ENCODE measurements around the gene LCE3C.
"Not testable (repeated sequence)": the region's sequence is repeated elsewhere in the genome, so short reads cannot be mapped to it uniquely, and the experiment has no call there.

Gene LCE3C, protein sequence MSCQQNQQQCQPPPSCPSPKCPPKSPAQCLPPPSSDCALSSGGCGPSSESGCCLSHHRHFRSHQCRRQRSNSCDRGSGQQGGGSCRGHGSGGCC

DNA sequence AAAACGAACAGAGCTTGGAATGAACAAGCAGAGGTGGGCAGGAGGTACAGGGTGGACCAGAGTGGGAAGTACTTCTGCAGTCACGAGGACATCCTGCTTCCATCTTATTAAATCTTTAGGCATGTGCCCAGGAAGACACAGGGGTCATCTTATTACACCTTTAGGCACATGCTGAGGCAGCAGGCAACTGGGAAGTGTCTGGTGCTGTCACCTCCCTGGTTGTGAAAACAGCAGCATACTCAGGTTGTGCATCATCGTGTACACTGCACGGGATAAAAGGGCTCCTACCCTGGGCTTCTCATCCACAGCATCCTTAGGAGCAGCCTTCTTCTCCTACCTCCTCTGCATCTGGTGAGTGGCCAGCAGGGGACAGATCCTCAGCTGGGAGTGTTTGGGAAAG lies at the start of gene LCE3C:
LCE3C (plus strand) TSS at position 301 of the 400 bp plus-strand sequence. CDS start 498 bp downstream, outside the sequence.
- DNase-seq (ENCODE audit: low read depth in 2 of 2) = no peak

DNA sequence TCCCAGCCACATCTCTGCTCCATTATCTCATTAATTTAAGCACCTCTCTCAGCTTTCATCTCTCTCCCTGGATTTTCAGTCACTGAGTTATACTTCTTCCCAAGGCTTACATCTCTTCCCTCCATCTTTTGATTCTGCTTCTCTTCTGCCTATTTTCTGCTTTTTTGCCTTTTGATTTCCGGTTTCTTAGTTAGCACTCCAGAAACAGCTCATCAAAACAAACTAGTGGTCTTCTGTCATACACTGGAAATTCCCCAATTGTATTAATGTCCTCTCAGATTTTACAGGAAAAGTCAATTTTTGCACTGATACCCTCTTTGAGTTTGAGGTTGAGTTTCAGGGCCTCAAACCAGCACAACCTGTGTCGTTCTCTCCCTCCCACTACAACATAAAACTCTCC lies 34.9 kb upstream of the LCE3C start:
- DNase-seq (ENCODE audit: low read depth in 2 of 2) = no peak

DNA sequence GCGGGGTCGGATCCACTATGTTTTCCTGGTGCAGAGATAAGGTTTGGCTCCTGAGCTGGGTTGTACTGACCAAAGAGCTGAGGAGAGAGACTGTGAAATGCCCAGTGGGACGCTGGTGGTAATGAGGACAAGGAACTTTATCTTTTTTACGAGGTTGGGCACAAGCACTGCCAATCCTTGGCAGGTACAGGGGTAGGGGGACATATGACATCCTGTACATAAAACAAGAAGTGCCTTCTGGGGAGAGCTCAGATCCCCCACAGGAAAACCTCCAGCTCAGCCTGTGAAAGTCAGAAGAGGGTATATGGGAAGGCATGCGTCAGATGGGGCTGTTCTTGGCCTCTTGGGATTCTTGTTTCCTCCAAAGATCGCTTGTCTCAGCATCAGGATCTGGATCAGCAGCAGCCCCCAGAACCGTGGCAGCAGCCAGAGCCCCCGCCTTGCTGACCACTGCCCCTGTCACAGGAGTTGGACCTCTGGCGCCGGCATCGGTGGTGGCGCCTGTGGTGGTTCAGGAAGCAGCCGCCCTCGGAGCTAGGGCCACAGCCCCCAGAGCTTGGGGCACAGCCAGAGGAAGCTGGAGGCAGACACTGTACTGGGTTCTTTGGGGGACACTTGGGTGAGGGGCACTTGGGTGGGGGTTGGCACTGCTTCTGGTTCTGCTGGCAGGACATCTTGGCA lies 34.4 kb upstream of the LCE3C start:
- no peak for DNase-seq (ENCODE audit: low read depth in 2 of 2)

DNA sequence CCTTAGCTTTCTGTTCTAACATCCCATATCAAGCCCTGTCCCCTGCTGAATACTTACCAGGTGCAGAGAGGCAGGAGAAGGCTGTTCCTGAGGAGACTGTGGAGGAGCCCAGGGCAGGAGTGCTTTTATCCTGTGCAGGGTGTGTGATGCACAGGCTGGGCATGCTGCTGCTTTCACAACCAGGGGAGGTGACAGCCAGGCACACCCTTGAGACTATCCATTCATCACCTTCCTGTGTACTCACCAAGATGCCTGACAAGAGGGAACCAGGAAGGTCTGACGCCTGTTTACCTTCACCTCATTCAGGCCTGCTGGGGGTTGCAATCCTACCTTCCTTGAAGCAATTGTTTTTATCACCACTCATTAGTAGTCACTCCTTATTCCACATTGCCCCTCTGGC lies 33.4 kb upstream of the LCE3C start, which contains the start of gene LCE3E:
LCE3E (minus strand) TSS at position 100 of the 400 bp plus-strand sequence. CDS start 572 bp downstream, outside the sequence.
- no peak for DNase-seq (ENCODE audit: low read depth in 2 of 2)

DNA sequence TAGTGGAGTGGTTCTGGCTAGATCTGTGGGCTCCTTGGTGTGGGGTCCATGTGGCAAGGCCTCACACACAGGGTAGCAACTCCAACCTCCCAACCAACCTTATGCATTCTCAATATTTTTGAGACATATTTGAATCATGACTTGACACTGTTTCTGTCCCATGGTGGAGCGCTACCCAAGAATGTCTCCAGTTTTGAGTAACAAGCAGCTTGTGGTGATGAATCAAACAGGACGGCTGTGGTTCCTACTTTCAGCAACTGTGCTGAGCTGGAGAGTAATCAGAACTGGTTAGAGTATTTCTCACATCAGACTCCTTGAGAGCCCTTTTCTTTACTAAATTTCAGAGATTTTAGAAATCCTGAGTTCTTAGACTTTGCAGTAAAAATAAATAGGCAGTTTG lies 22.9 kb upstream of the LCE3C start:
- no peak for DNase-seq (ENCODE audit: low read depth in 2 of 2)

DNA sequence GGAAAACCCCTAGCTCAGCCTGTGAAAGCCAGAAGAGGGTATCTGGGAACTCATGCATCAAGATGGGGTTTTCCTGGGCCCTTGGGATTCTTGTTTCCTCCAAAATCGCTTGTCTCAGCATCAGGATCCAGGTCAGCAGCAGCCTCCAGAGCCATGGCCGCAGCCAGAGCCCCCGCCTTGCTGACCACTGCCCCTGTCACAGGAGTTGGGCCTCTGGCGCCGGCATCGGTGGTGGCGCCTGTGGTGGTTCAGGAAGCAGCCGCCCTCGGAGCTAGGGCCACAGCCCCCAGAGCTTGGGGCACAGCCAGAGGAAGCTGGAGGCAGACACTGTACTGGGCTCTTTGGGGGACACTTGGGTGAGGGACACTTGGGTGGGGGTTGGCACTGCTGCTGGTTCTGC lies 20.5 kb upstream of the LCE3C start:
- not testable (repeated sequence) for DNase-seq (ENCODE audit: low read depth in 2 of 2)

DNA sequence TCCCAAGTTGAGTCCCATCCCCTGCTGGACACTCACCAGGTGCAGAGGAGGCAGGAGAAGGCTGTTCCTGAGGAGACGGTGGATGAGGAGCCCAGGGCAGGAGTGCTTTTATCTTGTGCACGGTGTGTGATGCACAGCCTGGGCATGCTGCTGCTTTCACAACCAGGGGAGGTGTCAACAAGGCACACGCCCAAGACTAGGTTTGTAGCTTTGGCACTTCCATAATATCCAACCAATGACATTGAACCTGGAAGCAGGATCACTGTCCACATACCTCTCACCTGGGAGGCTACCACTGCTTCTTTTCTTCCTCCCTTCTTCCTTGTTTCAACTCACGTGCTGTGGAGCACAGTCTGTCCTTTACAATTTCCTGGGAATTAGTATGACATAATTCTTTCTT lies 19.6 kb upstream of the LCE3C start, which contains the start of gene LCE3D:
LCE3D (minus strand) TSS at position 84 of the 400 bp plus-strand sequence. CDS start 580 bp downstream, outside the sequence.
- no peak for DNase-seq (ENCODE audit: low read depth in 2 of 2)

DNA sequence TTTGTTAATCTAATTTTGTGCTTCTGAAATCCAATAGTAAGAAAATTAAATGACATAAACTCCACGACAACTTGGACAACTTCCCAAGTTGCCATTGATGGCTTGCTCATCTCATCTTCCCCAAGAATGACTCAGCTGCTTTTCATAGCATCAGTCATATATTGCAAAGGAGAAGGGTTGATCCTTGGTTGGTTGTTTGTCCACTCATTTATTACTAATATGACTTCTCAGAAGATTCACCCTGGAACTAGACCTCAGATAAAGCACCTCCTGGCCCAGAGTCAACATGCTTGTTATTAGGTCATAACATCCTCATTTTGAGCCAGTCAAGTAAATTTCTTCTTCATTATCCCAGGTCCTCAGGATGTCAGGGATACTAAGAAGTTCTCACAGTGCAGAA lies 17.4 kb upstream of the LCE3C start:
- DNase-seq (ENCODE audit: low read depth in 2 of 2) = no peak

DNA sequence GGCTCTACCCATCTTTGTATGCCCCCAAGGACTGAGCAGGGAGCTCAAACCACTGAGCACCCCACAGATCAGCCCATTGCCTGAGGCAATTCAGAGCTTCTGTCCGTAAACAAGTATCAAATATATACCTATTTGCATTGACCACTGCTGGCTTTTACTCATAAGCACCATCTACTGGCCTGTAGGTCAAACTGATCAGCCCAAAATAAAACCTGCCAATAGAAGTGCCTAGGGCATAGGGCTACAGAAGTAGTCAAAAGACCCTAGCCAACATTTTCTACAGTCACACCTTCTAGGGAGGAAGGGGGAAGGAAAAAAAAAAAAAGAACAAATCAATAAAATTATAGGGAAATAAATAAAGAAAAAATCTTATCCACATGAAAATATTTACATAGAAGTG lies 14.4 kb upstream of the LCE3C start:
- DNase-seq (ENCODE audit: low read depth in 2 of 2) = no peak

DNA sequence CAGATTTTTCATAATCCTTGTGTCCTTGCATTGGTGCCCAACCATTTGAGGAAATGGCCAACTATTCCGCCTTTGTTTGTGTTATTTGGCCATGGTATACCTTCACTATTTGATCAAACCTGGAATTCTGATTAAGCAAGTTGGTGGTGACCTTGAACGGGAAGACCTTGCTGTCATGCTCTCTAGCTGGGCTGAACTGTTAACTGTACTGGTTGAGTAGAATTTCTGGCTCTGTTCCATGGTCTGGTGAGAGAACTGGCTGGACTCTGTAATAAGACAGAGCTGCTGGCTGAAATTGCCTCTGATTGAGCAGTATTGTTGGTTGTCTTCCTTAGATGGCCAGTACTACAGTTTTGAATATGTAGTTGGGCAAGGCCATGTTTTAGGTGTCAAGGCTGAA lies 3.0 kb upstream of the LCE3C start:
- no peak for DNase-seq (ENCODE audit: low read depth in 2 of 2)

DNA sequence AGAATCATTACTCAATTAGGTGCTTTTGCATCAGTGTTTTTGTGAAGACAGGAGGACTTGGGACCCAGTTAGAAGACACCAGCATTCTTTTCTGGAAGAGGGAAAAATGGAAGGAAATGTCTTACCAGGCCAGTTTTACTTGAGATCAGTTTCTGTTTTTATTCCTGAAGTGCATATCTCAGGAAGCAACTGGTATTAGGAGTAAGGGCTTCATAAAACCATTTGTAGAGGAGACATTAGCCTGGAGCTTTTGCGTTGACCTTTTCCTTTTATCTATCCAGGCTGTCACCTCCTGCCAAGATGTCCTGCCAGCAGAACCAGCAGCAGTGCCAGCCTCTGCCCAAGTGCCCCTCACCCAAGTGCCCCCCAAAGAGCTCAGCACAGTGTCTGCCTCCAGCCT lies 13.5 kb downstream of the LCE3C start, which contains the start of gene LCE3B:
LCE3B (plus strand) TSS at position 301 of the 400 bp plus-strand sequence; CDS start at position 301, 0 bp downstream.
- no peak for DNase-seq (ENCODE audit: low read depth in 2 of 2)

DNA sequence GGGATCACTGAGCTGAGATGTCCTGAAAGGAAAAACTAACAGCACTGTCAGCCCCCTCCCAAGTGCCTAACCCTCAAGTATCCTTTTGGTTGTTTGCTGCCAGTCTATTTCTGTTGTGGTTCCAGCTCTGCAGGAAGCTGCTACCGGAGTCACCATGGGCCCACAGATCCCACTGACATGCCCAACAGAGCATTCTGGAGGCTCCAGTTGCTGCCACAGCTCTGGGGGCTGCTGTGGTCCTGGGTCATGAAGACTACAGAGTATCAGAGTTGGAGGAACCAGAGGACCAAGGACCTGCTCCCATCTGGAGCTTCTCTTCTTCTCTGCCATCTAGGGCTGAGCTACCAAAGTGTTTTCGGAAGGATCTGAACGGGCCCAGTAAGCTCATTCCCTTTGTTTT lies 22.0 kb downstream of the LCE3C start:
- no peak for DNase-seq (ENCODE audit: low read depth in 2 of 2)

DNA sequence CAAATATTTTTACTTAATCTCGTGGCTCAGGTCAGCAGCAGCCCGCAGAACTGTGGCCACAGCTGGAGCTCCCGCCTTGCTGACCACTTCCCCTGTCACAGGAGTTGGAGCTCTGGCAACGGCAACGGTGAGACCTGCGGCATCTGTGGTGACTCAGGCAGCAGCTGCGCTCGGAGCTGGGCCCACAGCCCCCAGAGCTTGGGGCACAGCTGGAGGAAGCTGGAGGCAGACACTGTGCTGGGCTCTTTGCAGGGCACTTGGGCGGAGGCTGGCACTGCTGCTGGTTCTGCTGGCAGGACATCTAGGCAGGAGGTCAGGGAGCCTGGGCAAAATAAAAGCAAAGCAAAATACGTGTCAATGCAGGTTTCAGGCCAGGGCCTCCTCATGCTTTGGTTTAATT lies 22.8 kb downstream of the LCE3C start, which contains the start of gene LCE3A:
LCE3A (minus strand) TSS at position 301 of the 400 bp plus-strand sequence; CDS start at position 301, 0 bp downstream.
- DNase-seq (ENCODE audit: low read depth in 2 of 2) = no peak

DNA sequence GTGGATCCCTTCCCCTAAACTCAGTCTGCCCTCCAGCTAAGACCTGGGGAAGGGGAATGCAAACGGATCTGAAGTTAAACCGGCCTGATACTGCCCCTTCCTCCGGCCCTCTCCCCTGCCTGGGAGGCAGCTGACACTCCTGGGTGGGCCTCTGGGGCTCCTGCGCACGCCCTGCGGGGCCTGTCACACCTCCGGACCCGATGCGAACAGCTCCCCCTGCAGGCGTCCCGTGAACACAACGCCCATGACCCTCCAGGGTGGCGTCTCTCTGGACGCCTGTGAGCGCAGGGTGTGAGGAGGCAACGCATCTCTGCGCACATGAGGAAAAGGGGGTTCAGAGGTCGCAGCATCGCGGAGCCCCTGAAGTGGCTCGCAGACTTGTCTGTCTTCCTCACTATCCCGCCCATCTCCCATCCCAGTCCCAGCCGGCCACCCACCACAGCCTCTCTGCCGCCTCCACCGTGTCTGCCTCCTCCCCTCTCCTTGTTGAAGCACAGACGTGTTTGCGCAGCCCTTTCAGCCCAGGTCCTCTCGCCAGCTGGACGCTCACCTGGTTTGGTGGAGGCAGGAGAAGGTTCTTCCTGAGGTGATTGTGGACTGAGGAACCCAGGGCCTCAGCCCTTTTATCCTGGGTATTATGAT lies 23.3 kb downstream of the LCE3C start:
- DNase-seq (ENCODE audit: low read depth in 2 of 2) = no peak

DNA sequence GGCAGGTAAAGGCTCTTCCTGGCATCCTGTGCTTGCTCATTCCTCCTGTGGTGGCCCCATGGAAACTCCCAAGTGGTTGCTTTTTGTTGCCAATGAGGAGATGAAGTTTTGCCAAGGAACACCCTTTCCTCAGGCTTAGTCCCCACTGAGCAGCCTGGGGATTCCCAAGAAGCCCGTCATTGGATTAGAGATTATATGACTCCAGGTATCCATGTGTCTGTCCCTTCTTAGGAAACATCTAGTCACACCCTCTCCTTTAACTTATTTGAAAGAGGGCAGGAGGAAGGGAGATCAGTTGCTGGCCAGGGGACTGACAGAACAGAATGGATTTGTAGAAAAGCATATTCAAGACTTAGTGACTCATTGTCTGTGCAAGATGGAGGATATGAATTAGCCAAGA lies 26.7 kb downstream of the LCE3C start:
- DNase-seq (ENCODE audit: low read depth in 2 of 2) = no peak

DNA sequence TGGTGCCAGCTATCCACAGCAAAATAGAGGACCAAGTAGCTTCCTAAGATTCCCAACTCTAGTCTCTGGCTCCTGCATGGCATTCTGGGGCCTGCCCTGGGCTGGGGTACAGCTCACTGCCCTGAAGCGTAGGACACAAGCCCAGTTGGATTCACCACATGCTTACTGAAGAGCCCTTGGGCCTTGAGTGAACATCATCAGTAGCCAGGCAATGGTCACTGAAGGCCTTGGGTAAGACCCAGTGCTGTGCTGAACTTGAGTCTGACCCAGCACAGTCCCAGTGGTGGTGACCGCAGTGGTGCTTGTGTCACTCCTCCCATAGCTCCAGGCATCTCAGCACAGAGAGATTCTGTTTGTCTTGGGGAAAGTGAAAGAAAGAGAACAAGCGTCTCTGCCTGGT lies 30.6 kb downstream of the LCE3C start:
- no peak for DNase-seq (ENCODE audit: low read depth in 2 of 2)

DNA sequence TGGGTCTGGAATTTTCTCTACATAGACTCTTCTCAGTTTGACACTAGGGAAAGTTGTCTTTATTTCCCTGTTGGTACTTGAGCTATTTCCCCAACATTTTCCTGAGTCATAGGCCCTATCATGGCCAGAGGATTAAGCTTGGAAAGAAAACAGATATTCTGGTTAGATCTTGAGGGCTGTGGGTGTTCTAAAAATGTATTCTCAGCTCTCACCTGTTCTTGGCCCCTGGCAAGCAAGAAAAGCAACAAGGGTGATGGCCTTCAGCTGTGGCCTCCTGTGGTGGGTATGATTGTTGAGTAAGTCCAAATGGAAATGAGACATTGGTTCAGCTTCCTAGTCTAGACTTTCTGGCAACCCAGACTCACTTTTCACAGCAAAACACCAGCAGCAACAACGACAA lies 40.3 kb downstream of the LCE3C start:
- no peak for DNase-seq (ENCODE audit: low read depth in 2 of 2)

DNA sequence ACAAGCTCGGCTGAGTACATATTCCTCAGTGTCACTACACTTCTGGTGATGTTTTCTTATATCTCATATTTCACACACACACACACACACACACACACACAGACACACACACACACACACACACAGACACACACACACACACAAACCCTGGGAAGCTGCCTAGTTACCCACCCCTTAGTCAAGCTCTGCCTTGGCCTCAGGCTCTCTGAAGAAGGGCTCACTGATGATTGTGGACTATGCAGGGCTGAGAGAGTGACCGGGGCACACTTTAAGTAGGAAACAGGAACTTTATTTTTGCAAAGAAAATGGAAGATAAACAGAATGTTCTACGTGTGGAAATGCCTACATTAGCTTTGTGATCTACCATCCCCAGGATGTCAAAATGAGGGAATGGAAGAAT lies 43.9 kb downstream of the LCE3C start:
- DNase-seq (ENCODE audit: low read depth in 2 of 2) = no peak

DNA sequence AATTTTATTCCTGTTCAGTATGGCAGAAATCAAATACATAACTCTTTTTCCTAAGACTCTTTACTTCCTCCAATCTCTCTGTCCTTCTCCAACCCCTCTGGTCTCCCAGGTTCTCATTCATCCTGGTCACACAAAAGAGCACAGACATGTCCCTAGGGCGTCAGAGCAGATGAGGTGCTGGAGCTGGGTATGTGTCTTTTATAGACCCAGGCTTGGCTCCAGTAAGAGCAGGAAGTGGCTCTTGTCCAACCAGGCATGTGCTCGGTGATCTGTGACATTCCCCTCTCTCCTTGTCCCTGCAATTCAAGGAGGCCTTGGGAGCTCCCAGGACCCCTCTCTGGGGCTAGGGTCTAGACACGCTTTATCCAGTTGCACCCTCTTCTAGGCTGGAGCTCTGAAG lies 45.1 kb downstream of the LCE3C start:
- DNase-seq (ENCODE audit: low read depth in 2 of 2) = no peak

DNA sequence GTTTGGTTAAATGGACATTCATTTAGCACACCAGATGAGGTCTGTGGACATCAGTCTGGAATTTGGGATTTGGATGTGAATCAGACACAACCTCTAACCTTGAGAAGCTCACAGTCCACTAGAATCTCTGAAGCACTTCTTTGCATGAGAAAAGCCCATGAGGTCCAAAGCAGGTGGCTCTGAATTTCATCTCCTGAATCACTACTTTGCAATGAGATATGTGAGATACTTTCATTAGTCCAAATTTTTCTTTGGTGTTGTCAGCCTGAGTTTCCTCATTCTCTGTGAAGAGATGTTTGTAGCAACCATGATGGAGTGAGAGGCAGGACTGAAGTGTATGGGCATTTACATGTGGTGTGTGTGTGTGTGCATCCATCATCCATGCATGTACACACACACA lies 46.6 kb downstream of the LCE3C start:
- DNase-seq (ENCODE audit: low read depth in 2 of 2) = no peak

Measured in stimulated activated CD8-positive, alpha-beta memory T cell treated with anti-CD3 and anti-CD28 coated beads, Interleukin-7, amount 100 ng/mL, for 1 hour (primary cell).